D341Med (cell line): ENCODE measurements around the gene FAM222A.

ENCODE experiments used
- DNase-seq: peaks from one replicate; pipeline ENCODE4 v3.0.0; 2012; ENCODE audit warnings: low spot score

Gene FAM222A

GRCh38 chr12:109738209-109738608 lies 24.6 kb downstream of the FAM222A start:
- DNase-seq = no peak

DNA sequence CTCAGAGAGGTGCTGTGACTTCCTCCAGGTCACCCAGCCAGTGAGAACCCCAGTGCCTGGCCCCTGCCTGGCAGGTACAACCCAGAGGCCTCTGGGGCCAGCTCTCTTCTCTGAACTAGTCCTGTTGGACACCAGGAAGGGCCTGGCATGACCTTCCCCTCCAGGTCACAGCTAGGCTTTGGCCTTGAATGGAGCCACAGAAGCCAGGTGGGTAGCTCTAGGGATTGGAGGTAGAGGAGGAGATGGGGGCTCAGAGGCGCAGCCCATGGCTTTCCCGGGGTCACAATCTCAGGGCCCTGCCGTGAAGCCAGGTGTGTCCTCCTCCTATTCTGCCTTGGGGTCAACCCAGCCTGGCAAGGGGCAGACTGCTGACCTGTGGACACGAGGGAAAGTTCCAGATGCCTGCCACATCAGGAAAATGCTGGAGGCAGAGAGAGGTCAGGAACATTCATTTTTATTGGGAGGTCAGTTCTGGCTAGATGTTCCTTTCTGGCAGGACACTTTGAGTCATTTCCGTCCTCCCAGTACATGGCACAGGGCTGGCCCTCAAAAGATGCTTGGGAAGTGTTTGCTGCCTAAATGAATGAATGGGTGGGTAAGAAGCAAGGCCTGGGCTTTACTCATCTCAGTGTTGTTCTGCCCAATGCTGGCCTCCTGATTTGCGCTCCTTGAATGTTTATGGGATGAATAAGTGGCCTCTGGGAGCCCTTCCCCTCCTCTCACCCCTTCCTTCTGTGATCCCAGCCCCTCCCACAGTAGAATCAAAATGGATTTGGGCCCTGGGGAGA lies 25.4 kb downstream of the FAM222A start:
- DNase-seq = no peak

DNA sequence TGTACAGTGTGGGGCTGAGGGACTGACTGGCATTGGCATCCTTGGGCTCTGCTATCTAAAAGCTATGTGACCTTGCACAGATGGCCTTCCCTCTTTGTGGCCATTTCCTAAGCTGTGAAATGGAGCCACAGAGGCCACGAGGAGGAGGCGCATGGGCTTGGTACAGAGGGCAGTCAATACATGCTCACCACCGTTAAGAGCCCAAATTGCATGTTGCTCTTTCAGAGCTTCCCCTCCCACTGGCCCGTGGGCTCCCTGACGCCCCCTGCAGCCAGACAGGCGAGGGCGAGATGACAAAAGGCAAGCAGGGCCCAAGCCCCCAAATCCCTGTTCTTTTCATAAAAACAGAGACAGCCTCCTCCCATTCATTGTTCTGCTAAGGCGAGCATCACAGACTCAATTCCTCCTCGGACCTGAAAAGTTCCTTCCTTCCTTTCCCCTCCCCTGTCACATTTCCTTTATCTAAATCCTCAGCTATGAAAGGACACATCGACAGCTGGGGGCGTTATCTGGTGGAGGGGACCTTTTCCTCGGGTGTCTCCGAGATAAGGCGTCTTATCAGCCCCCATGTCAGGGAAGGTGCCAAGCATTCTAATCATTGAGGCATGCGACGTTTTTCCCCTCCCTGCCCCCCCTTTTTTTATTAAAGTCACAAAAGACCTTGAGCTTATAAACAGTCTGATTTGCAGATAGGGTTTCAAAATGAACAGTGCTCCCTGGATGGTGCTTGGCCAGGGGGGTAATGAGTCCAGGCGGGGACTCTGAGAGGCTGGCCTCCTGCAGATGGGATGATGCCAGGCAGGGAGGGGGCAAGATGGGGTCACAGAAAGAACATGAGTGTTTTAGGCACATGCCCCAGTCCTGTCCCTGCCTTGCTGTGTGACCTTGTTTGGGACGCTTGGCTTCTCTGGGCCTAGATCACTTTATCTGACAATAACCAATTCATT lies 26.4 kb downstream of the FAM222A start:
- peak; percentile 76 for DNase-seq

GRCh38 chr12:109740694-109741245 lies 27.1 kb downstream of the FAM222A start:
- no peak for DNase-seq

- no peak for DNase-seq
Measured at GRCh38 chr12:109741286-109741969, 27.8 kb downstream of the FAM222A start.

DNA sequence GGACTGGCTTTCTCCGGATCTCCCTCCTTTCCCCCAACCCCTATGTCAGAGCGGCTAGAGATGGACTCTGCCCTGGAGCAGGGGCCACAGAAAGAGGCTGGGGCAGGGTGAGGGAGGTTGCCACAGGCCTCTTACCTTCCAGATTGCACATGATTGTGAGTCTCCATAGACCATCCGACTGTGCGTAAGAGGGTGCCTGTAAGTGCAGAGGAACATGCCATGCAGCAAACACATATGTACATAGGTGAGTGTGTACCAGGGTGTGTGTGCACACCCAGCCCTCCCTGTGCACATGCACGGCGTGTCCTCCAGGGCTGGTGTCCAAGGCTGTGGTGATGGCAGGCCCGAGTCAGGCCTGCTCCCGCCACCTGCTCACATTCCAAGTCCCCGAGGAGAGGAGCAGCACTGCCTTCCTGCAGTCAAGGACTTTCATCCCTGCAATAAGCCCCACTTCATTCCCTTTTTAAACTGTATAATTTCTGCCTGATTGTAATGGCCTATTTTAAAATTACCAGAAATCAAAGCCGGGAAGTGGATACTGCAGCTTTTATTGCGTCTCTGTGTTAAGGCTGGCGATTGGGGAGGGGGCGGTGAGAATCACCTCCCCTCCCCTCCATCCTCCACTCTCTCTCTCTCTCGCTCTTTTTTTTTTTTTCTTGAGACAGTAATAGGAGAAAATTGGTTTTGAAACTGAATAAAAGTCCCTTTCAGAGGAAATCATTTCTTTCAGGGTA lies 28.5 kb downstream of the FAM222A start:
- DNase-seq = no peak

DNA sequence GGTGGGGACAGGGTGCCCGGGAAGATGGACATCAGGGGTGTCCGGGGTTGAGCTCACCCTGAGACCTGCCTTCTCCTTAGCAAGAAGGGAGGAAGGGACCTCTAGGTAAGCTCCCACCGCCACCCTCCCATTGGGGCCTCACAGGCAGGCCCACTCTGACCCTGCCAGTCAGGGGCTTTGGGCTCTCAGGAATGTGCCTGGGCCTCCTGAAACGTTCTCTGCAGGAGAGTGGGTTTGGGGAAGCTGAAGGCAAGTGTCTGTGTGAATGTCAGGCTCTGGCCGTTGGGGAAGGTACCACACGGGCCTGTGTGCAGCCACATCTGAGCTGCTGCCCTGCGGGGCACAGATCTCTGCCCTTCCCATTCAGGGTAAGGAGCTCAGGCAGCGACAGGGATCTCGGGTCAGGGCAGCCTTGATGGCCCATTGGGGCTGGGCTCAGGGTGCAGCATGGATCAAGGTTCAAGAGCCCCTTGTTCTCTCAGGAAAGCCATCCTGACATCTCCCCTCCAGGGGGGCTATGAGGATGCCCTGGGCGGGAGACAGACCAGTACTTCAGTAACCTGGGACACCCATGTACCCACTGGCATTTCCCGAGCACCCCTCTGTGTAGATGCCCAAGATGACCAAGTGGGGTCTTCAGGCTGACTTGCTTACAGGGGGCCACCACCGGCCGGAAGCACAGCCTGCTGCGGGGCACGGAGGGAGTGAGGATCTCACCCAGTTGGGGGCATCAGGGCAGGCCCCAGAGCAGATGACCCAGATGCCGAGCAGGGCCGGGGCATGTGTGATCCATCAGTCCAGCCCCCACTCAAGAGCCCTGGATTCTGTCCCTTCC lies 29.7 kb downstream of the FAM222A start:
- no peak for DNase-seq

DNA sequence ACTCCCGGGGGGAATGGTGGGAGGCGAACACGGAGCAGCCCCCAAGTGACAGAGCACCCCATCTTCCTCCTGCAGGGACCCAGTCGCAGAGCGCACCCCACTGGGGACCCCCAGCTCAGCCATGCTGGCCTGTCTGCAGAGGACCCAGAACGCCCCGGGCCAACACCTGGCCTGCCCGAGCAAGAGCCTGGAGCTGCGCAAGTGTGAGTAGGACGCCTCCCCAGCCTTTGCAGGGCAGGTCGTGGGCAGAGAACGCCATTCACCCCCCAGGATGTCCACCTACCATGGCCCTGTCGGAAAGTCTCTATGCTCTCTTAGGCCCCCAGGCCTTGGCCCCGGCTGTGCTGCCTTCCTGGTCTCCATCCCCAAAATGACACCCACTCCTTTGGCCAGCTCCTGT lies 30.4 kb downstream of the FAM222A start:
- DNase-seq = no peak

- DNase-seq = no peak
Measured at GRCh38 chr12:109744986-109745942, 31.6 kb downstream of the FAM222A start.

DNA sequence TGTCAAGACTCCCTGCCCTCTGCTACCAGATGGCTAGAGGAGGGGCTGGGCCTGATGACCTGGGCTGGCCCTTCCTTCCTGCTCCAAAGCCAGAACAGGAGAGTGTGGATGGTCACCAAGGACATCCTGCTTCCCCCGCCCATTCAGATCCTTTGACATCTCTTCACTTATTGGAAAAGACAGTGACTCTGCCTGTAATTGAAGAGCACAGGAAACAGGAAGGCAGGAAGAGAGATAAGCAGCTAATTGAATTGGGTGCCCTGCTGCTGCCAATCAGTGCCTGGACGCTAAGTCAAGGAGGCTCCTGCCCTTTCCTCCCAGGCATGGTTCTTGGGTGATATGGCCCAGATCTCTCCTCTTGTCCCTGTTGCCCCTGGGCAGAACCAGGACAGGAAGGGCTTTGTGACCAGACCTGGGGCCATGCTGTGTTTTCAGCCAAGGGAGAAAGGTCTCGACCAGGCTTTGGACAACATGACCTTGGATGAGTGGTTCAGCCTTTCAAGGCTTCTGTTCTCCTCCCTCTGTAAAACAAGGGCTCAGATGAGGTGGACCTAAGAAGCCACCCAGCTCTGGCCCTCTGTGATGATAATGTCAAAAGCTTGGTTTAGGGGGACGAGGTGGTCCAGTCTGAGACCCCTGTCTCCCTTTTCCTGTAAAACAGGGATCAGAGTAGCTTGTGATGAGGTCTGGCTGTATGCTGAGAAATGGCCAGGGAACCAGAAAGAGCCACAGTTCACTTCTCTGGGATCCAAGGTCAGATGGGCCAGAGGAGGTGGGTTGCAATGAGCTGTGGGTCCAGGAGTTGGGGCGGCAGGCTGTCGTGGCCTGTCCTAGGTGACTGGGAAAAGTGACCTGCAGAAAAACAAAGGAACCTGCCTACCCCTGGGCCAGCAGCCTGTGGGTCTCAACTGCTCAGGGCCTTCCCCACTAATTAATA lies 38.8 kb downstream of the FAM222A start:
- DNase-seq = no peak

DNA sequence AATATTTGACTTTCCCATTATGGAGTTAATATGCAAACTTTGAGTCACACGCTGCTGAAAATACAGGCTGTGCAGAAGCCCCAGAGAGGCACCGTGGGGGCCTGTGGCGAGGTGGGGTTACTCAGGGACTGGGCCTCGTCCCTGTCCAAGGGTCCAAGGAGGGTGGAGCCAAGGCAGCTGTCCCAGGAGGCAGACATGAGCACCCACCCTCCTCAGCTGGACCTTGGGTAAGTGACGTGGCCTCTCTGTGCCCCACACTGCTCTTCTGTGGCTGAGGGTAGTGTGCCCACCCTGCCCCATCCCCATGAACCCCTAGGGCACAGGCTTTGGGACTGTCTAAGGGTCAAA lies 39.4 kb downstream of the FAM222A start:
- no peak for DNase-seq

DNA sequence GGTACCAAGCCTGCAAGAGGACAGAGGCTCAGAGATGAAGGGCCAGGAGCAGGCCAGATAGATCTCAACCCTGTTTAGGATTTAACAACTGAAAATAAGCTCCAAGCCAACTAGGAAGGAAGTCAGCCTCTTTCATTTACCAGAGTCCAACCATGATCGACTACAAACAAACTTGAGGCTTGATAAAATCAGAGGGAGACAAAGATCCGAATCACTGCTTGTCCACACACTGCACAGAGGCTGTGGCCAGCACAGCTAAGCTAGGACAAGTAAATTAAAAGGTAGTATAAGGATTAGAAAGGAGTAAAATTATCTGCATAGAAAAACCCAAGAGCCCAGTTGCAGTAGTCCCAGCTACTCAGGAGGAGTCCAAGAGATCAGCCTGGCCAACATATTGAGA lies 40.3 kb downstream of the FAM222A start:
- no peak for DNase-seq

DNA sequence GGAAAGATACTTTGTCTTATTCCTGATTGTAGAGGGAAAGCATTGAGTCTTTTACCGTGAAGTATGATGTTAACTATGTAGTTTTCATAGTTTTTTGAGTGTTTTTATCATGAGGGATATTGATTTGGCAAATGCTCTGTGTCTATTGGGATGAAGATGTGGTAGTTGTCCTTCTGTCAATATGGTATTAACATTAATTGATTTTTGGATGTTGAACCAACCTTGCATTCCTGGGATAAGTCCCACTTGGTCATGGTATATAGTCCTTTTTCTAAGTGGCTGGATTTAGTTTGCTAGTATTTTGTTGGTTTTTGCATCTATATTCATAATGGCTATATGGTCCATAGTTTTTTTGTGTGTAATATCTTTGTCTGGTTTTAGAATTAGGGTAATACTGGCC lies 42.8 kb downstream of the FAM222A start:
- DNase-seq = no peak

GRCh38 chr12:109757671-109758265 lies 44.1 kb downstream of the FAM222A start:
- DNase-seq = no peak

DNA sequence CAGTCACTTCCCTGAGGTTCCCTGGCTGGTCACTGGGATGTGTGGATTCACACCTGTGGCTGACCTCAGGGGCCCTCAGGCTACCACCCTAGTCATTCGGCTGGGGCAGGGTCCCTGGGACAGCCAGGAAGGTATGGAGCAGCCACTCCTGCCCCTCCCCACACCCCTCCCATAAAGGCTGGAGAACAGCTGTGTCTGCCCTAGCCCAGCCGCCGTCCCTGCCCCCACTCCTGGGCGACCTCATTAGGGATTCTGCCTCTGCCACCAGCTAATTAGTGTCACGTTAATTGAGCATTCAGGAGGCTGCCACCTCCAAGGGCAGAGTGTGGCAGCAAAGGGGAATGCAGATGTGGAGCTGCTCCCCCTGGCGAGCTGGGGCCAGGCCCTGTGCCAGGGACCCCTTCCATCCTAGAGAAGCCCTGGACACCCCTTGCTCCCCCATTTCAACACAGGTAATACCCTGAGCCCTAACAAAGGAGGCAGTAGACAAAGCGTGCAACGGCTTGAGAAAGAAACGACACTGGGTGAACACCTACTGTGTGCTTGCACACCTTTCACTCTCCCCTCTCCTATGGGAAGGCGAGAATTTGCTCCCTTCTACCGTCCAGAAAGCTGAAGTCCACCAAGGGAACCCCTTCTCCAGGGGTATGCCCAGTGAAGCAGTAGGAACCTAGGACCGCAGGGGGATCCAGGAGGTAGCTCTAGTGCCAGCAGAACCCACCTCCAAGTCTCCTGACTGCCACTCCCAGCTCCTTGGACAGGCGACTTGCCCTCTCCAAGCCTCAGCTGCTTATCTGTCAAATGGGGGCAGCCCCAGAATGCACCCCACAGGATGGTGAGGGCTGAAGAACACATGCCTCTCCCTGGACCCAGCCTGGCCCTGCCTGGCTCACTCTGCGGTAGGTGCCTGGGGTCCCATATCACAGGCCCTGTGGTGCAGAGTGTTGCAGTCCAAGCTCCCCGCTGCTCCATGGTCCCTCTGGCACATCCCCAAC lies 45.1 kb downstream of the FAM222A start:
- DNase-seq = no peak

DNA sequence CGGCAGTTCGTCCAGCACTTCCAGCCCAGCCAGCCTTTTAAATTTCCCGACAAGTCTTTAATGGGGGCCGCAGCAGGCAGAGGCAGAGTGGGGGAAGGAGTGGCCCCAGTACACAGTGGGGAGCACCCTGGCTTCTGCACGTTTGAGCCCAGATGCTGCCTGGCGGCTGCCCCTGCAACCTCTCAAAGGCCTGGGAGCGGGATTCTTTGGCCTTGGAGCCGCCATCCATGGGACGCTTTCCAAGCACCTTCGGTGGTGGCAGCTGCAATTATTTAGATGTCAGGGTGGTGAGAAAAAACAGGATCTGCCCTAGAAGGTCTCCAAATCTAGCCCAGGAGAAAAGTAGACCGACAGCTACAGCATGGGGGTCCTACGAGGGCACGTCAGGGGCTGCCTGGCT lies 46.0 kb downstream of the FAM222A start:
- no peak for DNase-seq
